Activated CD8-positive, alpha-beta memory T cell treated with anti-CD3 and anti-CD28 coated beads for 4 hours (primary cell): ENCODE data around the gene C3.
A peak's percentile ranks its signal among the peaks of the same experiment; 100 is the strongest.
"Not testable (repeated sequence)": the region's sequence is repeated elsewhere in the genome, so short reads cannot be mapped to it uniquely, and the experiment has no call there.

ENCODE experiments used
- DNase-seq, 2 donors: peaks; one replicate each; pipeline ENCODE4 v3.0.0-alpha.2; 2020; ENCODE audit warnings: low read depth in 2 of 2

The C3 gene

GRCh38 chr19:6720369-6721137 is at the start of gene C3:
Gene C3 (minus strand): TSS chr19:6720650. CDS start chr19:6720589, 61 bp downstream.
- DNase-seq = no peak

DNA sequence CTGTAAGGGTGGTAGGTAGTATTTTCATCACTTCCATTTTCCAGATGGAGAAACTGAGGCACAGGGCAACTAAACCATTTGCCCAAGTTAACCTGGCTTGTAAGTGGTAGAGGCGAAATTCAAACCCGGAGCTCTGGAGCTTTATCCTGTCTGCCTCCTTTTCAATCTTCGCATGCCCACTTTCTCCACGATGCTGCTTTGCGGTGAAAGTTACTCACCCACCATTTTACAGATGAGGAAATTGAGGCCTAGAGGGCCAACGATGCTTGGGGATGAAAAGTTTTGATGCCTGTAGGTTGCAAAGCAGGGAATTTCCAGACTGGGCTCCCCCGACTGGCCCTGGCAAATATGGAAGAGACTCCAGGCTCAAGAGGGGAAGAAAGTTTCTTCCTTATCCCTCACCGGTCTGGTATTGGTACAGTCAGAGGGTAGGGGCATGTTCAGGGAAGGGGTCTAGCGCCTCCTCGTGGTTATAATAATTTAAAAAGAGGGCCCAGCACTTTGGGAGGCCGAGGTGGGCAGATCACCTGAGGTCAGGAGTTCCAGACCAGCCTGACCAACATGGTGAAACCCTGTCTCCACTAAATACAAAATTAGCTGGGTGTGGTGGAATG is 48.7 kb upstream of the C3 start:
- no peak for DNase-seq

- DNase-seq = no peak
Observed at GRCh38 chr19:6768236-6768785, 47.9 kb upstream of the C3 start.

GRCh38 chr19:6767357-6768235 is 47.1 kb upstream of the C3 start, which contains the start of gene SH2D3A:
Gene SH2D3A (minus strand): TSS chr19:6767435. CDS start chr19:6763748, 3,687 bp downstream.
- DNase-seq = peak; percentile 91 to 93

DNA sequence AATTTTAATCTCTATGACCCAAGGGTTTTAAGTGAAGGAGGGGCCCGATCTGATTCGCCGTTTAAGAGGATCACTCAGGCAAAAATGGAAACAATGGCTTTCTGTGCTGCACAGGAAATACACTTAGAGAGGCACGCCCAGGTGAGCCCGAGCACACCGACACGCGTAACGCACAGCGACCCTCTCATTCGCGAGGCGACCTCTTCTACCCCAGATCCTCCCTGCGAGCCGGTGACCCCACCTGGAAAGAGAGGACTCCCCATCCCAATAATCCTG is 46.6 kb upstream of the C3 start:
- no peak for DNase-seq

- DNase-seq = no peak
Observed at GRCh38 chr19:6766357-6767080, 46.1 kb upstream of the C3 start.

- no peak for DNase-seq
Observed at GRCh38 chr19:6765738-6766356, 45.4 kb upstream of the C3 start.

DNA sequence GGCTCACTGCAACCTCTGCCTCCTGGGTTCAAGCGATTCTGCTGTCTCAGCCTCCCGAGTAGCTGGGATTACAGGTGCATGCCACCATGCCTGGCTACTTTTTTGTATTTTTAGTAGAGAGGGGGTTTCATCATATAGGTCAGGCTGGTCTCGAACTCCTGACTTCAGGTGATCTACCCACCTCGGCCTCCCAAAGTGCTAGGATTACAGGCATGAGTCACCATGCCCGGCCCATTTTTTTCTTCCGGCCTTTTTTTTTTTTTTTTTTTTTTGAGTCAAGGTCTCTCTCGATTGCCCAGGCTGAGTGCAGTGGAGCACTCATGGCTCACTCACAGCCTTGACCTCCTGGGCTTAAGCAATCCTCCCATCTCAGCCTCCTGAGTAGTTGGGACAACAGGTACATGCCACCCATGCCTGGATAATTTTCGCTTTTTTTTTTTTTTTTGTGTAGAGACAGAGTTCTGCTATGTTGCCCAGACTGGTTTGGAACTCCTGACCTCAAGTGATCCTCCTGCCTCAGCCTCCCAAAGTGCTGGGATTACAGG is 41.9 kb upstream of the C3 start:
- not testable (repeated sequence) for DNase-seq

DNA sequence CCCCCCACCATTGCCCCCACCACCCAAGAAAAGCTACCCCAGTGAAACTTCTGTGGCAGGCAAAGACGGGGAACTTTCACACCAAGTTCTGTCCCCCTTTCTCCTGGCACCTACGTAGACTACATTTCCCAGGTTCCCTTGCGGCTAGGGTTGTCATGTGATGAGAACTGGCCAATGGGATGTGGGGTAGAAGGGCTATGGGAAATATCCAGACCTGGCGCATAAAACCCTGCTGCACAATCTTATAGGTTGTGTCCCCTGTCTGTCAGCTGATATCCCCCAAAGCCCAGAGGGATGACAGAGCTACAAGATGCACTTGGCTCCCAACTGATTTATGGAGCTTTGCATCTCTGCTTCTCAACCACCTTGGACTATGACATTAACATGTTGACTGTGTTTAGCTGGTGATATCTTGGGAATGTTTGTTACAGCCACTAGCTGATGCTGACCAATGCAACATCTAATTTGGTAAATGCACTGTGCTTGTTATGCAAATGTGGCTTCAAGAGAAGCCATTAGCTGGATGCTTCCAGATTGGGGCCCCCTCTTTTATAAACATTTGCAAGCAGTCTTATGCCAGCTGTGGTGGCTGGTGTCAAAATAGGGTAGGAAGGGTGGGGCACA is 40.7 kb upstream of the C3 start:
- DNase-seq = no peak

GRCh38 chr19:6760606-6761005 is 40.2 kb upstream of the C3 start:
- DNase-seq = no peak

DNA sequence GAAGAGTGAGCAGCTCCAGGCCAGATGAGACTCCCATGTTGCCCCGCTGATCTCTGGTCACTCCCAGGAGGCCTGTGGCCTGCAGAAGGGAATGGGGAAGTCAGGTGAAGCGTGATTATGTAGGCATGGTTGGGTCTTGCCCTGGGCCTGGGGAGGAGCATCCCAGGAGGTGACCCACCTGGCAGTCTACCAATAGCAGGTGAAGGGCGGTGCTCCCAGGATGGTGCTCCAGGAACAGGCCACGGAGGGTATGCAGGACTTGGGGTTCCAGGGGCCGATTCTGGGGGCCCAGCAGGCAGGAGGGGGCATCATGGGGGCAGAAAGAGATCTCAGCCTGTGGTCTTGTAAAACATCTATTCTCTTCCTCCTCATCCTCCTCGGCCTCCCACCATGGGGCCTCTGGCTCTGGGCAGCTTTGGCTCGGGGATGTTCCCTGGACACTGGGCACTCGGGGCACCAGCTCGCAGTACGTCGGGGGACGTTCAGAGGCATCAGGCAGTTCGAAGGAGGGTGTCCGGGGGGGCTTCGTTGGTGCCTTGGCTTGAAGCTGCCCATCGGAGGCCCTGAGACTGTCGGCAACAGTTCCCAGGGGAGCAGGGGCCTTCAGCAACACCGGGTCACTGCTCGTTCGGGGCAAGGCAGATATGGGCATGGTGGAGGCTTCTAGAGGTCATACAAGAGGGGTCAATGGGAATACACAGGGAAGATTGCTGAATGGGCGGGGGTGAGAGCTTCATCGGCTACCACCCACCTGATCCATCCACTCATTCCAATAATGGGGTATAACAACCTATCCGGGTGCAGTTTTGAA is 34.4 kb upstream of the C3 start:
- no peak for DNase-seq

DNA sequence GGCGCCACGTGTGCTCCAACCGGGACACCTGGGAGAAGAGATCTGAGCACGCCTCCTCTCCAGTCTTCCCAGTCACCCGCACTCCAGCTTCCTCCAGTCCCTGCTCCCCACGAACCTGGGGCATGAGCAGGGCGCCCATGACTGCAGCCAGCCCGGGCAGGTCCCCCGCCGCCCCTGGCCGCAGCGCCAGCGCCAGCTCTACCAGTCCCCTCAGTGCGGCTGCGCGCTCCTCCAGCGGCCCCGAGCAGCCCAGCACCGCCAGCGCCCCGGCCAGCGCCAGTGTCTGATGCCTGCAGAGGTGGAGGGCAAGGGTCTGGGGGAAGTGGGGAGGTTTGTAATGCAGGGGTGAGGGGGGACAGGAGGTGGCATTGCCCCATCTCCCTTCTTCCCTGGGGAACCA is 33.7 kb upstream of the C3 start:
- no peak for DNase-seq

GRCh38 chr19:6753178-6754031 is 33.0 kb upstream of the C3 start:
- DNase-seq = peak in 1 of 2 donors; percentile 61

DNA sequence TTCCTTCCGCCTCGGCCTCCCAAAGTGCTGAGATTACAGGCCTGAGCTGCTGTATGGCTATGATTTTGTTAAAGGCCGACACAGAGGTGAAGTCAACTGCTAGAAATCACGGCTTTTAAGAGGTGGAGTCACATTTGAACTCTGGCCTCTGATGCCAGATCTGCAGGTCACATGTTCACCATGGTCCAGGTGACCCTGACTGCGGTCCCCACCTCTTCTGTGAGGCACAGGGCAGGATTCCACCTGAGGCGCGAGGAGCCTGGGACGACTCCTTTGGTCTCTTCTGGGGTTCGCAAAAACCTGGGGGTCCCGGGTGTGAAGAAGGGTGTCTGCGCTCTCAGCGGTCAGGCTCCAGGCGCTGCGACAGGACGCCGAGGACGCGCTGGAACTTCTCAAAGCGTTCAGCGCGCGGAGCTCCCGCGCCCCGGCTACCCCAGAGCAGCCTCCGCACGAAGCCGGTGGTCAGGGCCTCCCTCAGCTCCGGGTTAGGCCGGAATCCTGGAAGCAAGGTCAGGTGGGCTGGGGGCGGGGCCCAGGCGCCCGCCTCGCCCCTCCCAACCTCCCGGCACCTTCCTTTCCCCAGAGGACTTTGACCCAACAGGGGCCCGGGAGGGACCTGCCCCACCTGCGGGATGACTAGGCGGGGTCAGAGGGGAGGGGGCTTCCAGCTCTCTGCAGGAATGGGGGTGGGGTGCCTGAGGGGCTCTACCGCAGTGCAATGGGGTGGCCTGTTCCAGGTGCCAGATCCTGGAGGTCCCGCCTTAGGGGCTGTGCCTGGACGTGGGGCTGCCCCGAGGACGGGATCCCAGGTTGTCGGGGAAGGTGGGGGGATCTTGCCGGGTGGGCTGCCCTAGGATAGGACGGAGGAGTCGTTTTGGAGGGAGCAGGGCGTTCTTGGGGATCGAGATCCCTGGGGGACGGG is 32.1 kb upstream of the C3 start:
- no peak for DNase-seq

- DNase-seq = no peak
Observed at GRCh38 chr19:6751189-6751588, 30.7 kb upstream of the C3 start.

GRCh38 chr19:6750062-6750461 is 29.6 kb upstream of the C3 start:
- no peak for DNase-seq

GRCh38 chr19:6748543-6748942 is 28.1 kb upstream of the C3 start:
- not testable (repeated sequence) for DNase-seq

GRCh38 chr19:6745965-6746364 is 25.5 kb upstream of the C3 start:
- DNase-seq = no peak
